ENCODE results near the gene CHST8. TPM values are rescaled to one million over a fixed set of nuclear protein-coding genes. Genes with fewer than 3 reads are reported as not detected.

CHST8 gene
- polyA plus RNA-seq, 1 experiment: not detected

DNA sequence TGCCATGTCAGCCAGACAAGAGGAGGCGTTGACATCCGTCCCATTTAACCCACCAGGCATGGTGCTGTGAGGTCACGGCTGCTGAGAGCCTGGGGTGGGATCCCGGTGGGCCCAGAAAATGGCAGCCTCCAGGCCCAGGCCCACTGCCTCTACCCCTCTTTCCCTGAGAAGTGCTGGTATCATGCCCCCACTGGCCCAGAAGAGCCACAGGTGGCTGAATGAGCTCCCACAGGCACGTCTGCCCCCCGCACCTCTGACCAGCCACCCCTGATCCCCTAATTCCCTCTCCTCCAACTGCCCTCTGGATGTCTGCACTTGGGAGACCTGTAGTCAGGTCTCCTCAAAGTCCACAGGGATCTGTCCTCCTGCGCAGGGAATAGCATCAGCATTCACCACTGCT, 137.6 kb downstream of the CHST8 start:
- DNase-seq (ENCODE audit: low read depth, low spot score): no peak
- Histone ChIP-seq H3K9me3 (ENCODE audit: control insufficient read depth, insufficient read depth, low read length) (no peaks in the 10 kb centered on the region), H3K4me3 (ENCODE audit: low read depth, low read length) (no peak overlapping the region), H3K27ac (ENCODE audit: low read depth, low read length) (no peak overlapping the region), H3K27me3 (ENCODE audit: control insufficient read depth, insufficient read depth, low read length) (peaks cover 3% of the 10 kb centered on the region)
- ChIA-PET POLR2A (no interaction called here), CTCF (no interaction called here)
- TF ChIP-seq, protein P1, sequence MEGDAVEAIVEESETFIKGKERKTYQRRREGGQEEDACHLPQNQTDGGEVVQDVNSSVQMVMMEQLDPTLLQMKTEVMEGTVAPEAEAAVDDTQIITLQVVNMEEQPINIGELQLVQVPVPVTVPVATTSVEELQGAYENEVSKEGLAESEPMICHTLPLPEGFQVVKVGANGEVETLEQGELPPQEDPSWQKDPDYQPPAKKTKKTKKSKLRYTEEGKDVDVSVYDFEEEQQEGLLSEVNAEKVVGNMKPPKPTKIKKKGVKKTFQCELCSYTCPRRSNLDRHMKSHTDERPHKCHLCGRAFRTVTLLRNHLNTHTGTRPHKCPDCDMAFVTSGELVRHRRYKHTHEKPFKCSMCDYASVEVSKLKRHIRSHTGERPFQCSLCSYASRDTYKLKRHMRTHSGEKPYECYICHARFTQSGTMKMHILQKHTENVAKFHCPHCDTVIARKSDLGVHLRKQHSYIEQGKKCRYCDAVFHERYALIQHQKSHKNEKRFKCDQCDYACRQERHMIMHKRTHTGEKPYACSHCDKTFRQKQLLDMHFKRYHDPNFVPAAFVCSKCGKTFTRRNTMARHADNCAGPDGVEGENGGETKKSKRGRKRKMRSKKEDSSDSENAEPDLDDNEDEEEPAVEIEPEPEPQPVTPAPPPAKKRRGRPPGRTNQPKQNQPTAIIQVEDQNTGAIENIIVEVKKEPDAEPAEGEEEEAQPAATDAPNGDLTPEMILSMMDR (IDR thresholded peaks at IDR 0.05; ENCODE audit: low read depth, low read length): no peak

DNA sequence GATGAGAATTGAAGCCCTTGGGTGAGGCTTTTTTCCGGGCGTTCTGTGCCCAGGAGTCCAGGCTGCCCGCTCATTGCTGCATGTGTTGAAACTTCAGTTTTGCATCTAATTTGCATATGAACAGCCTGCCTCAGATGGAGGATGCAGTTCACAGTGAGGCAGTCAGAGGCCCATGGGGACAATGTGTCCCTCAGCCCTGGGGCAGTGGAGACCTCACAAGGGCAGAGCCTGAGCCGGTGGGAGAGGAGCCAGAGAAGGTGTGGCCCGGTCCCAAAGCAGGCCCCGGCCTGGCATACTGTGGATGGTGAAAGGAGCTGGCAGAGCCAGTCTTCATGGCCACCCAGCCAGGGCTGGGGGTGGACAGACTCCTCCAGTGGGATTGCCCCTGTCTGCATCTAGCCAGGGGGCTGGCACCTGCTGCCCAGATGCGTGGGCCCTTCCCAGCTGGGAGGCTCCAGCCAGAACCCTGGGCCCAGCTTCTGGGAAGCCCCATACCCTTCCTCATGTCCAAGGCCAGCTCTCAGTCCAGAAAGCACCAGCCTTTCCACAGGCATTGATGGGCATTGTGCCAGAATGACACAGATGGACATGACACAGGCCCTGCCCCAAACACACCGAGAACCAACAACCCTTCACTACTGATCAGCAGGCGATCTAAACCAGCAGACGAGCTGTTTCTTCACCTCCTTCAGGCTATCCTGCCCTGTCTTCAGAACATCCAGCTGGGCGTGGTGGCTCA, 142.0 kb downstream of the CHST8 start:
- CTCF ChIA-PET: interaction anchor here (0.8 kb wide), 1 partner anchor 14 kb away, joined by 4 read pairs; no protein-coding TSS in a partner anchor

DNA sequence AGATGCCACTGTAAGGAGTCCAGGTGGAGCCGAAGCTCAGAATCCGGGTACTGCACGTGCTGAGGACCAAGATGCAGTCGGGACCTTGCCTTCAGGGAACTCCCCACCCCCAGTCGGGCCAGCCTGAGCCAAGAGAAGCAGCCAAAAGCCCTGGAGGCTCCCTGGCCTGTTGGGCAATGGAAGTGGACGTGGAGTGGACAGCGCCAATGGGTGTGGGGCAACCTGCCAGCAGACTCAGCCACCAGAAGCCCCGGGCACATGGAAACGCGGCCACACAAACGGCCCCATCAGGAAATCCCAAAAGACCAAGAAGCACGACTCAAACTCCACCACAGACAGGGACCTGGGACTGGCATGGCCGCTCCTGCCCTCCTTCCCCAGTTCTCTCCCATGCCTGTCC, 144.9 kb downstream of the CHST8 start:
- CTCF ChIA-PET: interaction anchor here (5.7 kb wide), 1 partner anchor 337 kb away, joined by 87 read pairs; no protein-coding TSS in a partner anchor

More for the DNA sequence above, 142.0 kb downstream of the CHST8 start:
- no peak for DNase-seq (ENCODE audit: low read depth, low spot score)
- Histone ChIP-seq H3K9me3 (ENCODE audit: control insufficient read depth, insufficient read depth, low read length) (no peaks in the 10 kb centered on the region), H3K27ac (ENCODE audit: low read depth, low read length) (no peak overlapping the region), H3K4me3 (ENCODE audit: low read depth, low read length) (no peak overlapping the region), H3K27me3 (ENCODE audit: control insufficient read depth, insufficient read depth, low read length) (no peaks in the 10 kb centered on the region)
- TF ChIP-seq, protein P1 (IDR thresholded peaks at IDR 0.05; ENCODE audit: low read depth, low read length): no peak
- POLR2A ChIA-PET: interaction anchor here (0.6 kb wide), 1 partner anchor 790 kb away, joined by 3 read pairs; no protein-coding TSS in a partner anchor

DNA sequence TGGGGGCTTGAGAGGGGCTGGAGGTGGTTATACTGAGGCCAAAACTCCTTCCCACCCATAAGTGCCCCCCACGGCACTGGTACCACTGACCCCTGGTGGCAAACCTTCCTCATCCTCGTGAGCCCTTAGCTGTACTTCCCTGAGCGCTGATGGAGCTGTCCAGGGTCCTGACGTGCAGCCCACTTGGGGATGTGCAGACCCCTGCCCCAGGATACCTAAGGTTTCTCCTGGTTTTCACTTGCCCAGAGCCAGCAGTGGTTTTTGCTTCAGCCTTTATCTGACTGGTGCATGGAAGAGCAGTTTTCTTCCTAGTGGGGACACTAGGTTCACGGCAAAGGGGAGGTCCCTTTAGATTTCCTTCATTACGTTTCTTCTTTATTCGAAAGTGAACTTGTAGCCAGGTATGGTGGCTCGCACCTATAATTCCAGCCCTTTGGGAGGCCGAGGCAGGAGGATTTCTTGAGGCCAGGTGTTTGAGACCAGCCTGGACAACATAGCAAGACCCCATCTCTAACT, 146.2 kb downstream of the CHST8 start:
- no peak for DNase-seq (ENCODE audit: low read depth, low spot score)
- Histone ChIP-seq H3K9me3 (ENCODE audit: control insufficient read depth, insufficient read depth, low read length) (no peaks in the 10 kb centered on the region; the same call in 1 of the 2 replicates), H3K27ac (ENCODE audit: low read depth, low read length) (no peak overlapping the region), H3K27me3 (ENCODE audit: control insufficient read depth, insufficient read depth, low read length) (peaks cover 6% of the 10 kb centered on the region), H3K4me3 (ENCODE audit: low read depth, low read length) (no peak overlapping the region)
- TF ChIP-seq, protein P1 (IDR thresholded peaks at IDR 0.05; ENCODE audit: low read depth, low read length): peak; percentile 31; the same call in 1 of the 2 replicates
- CTCF ChIA-PET: interaction anchor here (0.8 to 5.7 kb wide), 6 partner anchors 10 to 338 kb away, joined by 3 to 87 read pairs (median 5); no protein-coding TSS in a partner anchor
- POLR2A ChIA-PET: no interaction called here

More for the DNA sequence above, 144.9 kb downstream of the CHST8 start:
- TF ChIP-seq, protein P1 (IDR thresholded peaks at IDR 0.05; ENCODE audit: low read depth, low read length): no peak
- Histone ChIP-seq H3K27ac (ENCODE audit: low read depth, low read length) (no peak overlapping the region), H3K9me3 (ENCODE audit: control insufficient read depth, insufficient read depth, low read length) (no peaks in the 10 kb centered on the region), H3K27me3 (ENCODE audit: control insufficient read depth, insufficient read depth, low read length) (peaks cover 6% of the 10 kb centered on the region), H3K4me3 (ENCODE audit: low read depth, low read length) (no peak overlapping the region)
- POLR2A ChIA-PET: no interaction called here
- DNase-seq (ENCODE audit: low read depth, low spot score): no peak

DNA sequence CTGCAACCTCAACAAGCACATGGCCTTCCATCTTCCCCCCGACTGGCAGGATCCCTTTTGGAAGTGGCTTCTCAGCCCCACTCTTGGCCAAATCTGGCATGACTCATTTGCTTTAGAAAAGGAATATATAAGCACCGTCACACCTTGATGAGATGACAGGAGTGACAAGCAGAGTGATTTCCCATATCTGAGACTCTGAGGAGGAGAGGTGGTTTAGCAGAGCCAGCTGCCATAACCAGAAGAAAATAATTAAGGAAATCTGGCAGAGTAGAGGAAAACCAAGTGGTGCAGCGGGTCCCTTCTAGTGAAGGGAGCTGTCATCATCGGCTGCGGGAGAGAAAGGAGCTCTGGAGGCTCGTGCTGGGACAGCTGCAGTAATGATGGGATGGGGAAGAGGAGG, 147.5 kb downstream of the CHST8 start:
- no peak overlapping the region for H3K4me3 ChIP-seq (ENCODE audit: low read depth, low read length)
- ChIA-PET POLR2A (no interaction called here), CTCF (interaction anchor here (0.6 to 5.7 kb wide), 12 partner anchors 9 to 352 kb away, joined by 3 to 87 read pairs (median 4); no protein-coding TSS in a partner anchor)
- peaks cover 6% of the 10 kb centered on the region for H3K27me3 ChIP-seq (ENCODE audit: control insufficient read depth, insufficient read depth, low read length)
- H3K27ac ChIP-seq (ENCODE audit: low read depth, low read length): no peak overlapping the region
- no peak for DNase-seq (ENCODE audit: low read depth, low spot score)
- no peaks in the 10 kb centered on the region; the same call in 1 of the 2 replicates for H3K9me3 ChIP-seq (ENCODE audit: control insufficient read depth, insufficient read depth, low read length)
- TF ChIP-seq, protein P1 (IDR thresholded peaks at IDR 0.05; ENCODE audit: low read depth, low read length): no peak

All from AG04450 (cell line).